ENCODE data around the gene PDHX.

Gene PDHX

DNA sequence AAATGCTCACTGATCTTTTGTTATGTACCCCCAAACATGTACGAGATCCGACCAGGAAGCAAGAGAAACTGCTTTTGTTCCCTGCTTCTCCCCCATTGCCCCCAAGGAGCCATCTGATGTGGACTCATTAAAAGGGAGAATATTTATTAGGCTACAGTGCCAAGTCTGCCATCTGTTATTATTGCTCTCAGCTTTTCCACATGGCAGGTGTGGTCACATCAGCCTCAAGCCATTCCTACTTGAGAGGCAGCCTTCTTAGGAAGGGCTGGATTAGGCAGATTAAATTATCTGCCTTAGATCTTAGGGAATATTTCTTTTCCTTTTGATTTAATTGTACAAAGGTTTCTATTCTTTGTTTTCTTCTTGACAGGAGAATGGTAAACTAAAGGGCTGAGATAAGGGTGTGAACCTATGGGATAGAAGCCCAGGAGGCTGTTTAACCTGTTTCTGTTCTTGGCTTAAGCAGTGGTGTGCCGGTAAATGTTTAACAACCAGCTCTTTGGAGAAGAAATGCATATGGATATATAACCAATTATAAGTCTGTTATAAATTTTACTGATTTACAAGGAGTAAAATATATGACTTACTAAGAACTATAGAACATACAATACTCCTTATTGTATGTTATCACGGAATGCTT, 88.8 kb downstream of the PDHX start:
- no peak for TF ChIP-seq FOXP2 (optimal IDR thresholded peaks at IDR 0.05; ENCODE audit: borderline replicate concordance, extremely low read depth, extremely low read length, insufficient read depth)
- TF ChIP-seq SIN3A (IDR thresholded peaks at IDR 0.05; ENCODE audit: borderline replicate concordance, insufficient read depth, low read length), result no peak
- TF ChIP-seq, protein P1, sequence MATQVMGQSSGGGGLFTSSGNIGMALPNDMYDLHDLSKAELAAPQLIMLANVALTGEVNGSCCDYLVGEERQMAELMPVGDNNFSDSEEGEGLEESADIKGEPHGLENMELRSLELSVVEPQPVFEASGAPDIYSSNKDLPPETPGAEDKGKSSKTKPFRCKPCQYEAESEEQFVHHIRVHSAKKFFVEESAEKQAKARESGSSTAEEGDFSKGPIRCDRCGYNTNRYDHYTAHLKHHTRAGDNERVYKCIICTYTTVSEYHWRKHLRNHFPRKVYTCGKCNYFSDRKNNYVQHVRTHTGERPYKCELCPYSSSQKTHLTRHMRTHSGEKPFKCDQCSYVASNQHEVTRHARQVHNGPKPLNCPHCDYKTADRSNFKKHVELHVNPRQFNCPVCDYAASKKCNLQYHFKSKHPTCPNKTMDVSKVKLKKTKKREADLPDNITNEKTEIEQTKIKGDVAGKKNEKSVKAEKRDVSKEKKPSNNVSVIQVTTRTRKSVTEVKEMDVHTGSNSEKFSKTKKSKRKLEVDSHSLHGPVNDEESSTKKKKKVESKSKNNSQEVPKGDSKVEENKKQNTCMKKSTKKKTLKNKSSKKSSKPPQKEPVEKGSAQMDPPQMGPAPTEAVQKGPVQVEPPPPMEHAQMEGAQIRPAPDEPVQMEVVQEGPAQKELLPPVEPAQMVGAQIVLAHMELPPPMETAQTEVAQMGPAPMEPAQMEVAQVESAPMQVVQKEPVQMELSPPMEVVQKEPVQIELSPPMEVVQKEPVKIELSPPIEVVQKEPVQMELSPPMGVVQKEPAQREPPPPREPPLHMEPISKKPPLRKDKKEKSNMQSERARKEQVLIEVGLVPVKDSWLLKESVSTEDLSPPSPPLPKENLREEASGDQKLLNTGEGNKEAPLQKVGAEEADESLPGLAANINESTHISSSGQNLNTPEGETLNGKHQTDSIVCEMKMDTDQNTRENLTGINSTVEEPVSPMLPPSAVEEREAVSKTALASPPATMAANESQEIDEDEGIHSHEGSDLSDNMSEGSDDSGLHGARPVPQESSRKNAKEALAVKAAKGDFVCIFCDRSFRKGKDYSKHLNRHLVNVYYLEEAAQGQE (IDR thresholded peaks at IDR 0.05; ENCODE audit: insufficient read depth in 1 of 2, low read depth in 2 of 2, low read length in 2 of 2), result no peak
- TF ChIP-seq POLR2AphosphoS5 (IDR thresholded peaks at IDR 0.05; ENCODE audit: low read depth, low read length), result no peak
- no peak for TF ChIP-seq TAF1 (IDR thresholded peaks at IDR 0.05; ENCODE audit: borderline replicate concordance, insufficient read depth, low read length)

DNA sequence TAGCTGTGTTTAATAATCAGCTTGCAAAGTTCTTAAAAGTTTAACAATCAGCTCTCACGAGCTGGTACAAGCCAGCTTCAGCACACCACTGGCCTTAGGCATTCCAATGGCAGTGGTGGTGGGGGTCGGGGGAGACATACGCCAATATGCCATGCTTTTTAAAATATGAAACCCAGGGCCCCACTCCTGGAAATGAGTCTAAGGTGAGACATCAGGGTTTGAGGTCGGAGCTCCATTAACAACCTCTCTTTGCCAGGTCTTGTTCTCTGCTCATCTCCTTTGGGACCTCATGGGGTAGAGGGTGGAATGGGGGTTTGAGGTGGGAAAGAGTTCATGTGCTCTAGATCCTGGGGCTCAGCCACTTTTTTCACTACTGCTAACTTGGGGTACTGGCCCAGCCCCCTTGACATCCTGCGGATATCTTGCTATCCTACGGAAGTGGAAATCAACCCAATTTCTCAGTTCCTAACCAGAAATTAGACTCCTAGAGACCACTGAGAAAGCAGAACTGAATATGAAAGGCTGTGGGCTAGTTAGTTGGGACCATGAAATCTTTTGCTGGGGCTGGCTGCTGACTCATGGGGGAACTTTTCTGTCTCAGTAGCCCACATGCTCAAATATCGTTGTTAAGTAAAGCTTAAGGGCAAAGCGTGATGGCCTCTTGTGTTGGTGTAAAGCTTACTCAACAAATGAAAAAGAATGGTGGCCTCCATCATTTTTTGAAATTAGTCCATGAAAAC, 90.1 kb downstream of the PDHX start:
- TF ChIP-seq SIN3A (IDR thresholded peaks at IDR 0.05; ENCODE audit: borderline replicate concordance, insufficient read depth, low read length) (no peak), FOXP2 (optimal IDR thresholded peaks at IDR 0.05; ENCODE audit: borderline replicate concordance, extremely low read depth, extremely low read length, insufficient read depth) (no peak), POLR2AphosphoS5 (IDR thresholded peaks at IDR 0.05; ENCODE audit: low read depth, low read length) (no peak)

DNA sequence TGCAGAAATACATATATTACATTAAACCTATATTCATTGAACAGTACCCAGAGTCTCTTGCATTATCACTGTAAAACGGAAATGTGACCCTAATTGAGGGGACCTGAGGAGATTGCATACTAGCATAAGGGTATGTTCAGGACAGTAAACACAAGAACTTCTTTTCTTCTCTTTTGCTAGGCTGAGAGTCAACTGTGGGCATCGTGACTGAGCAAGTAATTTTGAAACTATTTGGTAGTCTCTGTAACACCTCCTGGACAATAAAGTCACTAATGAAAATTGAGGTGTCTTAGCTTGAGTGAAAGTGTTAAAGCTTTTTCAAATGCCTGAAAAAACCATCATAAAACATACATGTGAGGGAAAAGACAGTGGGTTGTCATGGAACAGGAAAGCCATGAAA, 90.9 kb downstream of the PDHX start:
- TF ChIP-seq SIN3A (IDR thresholded peaks at IDR 0.05; ENCODE audit: borderline replicate concordance, insufficient read depth, low read length), result no peak
- TF ChIP-seq, protein P1 (IDR thresholded peaks at IDR 0.05; ENCODE audit: insufficient read depth in 1 of 2, low read depth in 2 of 2, low read length in 2 of 2), result no peak
- no peak for TF ChIP-seq FOXP2 (optimal IDR thresholded peaks at IDR 0.05; ENCODE audit: borderline replicate concordance, extremely low read depth, extremely low read length, insufficient read depth)
- TF ChIP-seq POLR2AphosphoS5 (IDR thresholded peaks at IDR 0.05; ENCODE audit: low read depth, low read length), result no peak
- no peak for TF ChIP-seq TAF1 (IDR thresholded peaks at IDR 0.05; ENCODE audit: borderline replicate concordance, insufficient read depth, low read length)

DNA sequence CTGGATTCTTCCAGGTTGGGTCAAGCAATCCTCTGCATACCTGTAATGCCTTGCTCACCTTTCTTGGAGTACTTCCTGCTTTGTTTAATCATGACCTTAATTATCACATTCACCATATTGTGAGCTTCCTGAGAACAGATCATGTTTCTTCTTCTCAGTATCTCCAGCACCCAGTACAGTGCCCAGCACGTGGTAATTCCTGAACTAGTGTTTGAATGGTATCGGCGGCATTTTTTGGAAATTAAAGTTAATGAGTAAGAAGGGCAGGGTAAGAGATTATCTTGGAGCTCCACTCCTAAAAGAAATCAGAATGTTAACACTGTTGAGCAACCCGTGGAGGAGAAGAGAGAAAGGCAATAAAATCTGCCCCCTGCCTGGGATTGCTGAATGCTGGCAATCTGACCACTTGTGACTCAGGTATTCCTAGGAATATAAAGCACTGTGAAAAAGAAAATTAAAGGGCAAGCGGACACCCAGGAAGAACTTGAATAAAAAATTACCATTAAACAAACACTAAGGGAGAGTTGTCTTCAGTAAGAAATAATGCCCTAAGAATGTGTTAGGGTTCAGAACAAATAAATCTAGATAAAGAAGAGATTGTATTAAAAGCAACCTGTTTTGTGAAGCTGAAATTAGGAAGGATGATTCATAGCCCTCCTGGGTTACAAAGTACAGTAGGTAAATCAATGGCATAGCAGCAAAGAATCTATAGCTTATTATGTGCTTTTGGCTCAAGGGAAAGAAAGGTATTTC, 92.9 kb downstream of the PDHX start:
- no peak for TF ChIP-seq SIN3A (IDR thresholded peaks at IDR 0.05; ENCODE audit: borderline replicate concordance, insufficient read depth, low read length)
- TF ChIP-seq, protein P1 (IDR thresholded peaks at IDR 0.05; ENCODE audit: insufficient read depth in 1 of 2, low read depth in 2 of 2, low read length in 2 of 2), result no peak
- TF ChIP-seq POLR2AphosphoS5 (IDR thresholded peaks at IDR 0.05; ENCODE audit: low read depth, low read length), result no peak
- no peak for TF ChIP-seq FOXP2 (optimal IDR thresholded peaks at IDR 0.05; ENCODE audit: borderline replicate concordance, extremely low read depth, extremely low read length, insufficient read depth)
- TF ChIP-seq TAF1 (IDR thresholded peaks at IDR 0.05; ENCODE audit: borderline replicate concordance, insufficient read depth, low read length), result no peak

DNA sequence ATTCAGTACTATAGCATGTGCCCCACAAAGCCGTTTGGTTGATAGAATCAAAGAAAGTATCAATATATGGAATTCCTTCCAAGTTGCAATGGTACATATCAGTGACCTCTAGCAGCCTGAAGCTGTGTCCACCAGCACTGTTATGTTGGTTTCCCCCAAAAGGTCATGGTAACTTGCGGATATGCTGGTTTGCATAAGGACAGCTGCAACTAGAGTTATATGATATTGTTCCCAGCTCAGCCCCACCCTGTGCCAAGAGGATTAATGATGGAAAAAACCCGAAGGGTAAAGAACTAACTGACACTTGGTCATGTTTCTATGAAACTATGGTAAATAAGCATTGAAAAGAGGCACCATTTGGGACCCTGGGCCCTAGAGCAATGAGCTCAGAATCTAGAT, 93.5 kb downstream of the PDHX start:
- TF ChIP-seq, protein P1 (IDR thresholded peaks at IDR 0.05; ENCODE audit: insufficient read depth in 1 of 2, low read depth in 2 of 2, low read length in 2 of 2), result no peak
- TF ChIP-seq POLR2AphosphoS5 (IDR thresholded peaks at IDR 0.05; ENCODE audit: low read depth, low read length), result no peak
- TF ChIP-seq TAF1 (IDR thresholded peaks at IDR 0.05; ENCODE audit: borderline replicate concordance, insufficient read depth, low read length), result no peak
- TF ChIP-seq SIN3A (IDR thresholded peaks at IDR 0.05; ENCODE audit: borderline replicate concordance, insufficient read depth, low read length), result no peak
- TF ChIP-seq FOXP2 (optimal IDR thresholded peaks at IDR 0.05; ENCODE audit: borderline replicate concordance, extremely low read depth, extremely low read length, insufficient read depth), result no peak
